Activated CD4-positive, CD25-positive, alpha-beta regulatory T cell treated with anti-CD3 and anti-CD28 coated beads, Interleukin-2, amount 50 U/mL, for 24 hours (primary cell): ENCODE results near the gene HAND2.

ENCODE experiments used
- ATAC-seq, 2 donors: fragments of 150-1000 bp; cut with Tn5 transposase; one replicate each; pipeline ENCODE4 v1.10.0; 2021; ENCODE audit warnings: mild to moderate bottlenecking in 1 of 2, moderate library complexity in 1 of 2

The HAND2 gene

GRCh38 chr4:173519111-173520101 lies 10.6 kb downstream of the HAND2 start:
- ATAC-seq: no peak

- no peak for ATAC-seq
Observed at GRCh38 chr4:173518425-173519102, 11.5 kb downstream of the HAND2 start.

GRCh38 chr4:173517781-173518424 lies 12.1 kb downstream of the HAND2 start:
- no peak for ATAC-seq

- no peak for ATAC-seq
Observed at GRCh38 chr4:173516621-173517524, 13.2 kb downstream of the HAND2 start.

GRCh38 chr4:173515458-173515857 lies 14.6 kb downstream of the HAND2 start:
- ATAC-seq: no peak

- ATAC-seq: no peak
Observed at GRCh38 chr4:173514641-173515217, 15.3 kb downstream of the HAND2 start.

- ATAC-seq: no peak
Observed at GRCh38 chr4:173513651-173514050, 16.4 kb downstream of the HAND2 start.

GRCh38 chr4:173511787-173512361 lies 18.2 kb downstream of the HAND2 start:
- ATAC-seq: no peak

- no peak for ATAC-seq
Observed at GRCh38 chr4:173509036-173510001, 20.7 kb downstream of the HAND2 start.

- no peak for ATAC-seq
Observed at GRCh38 chr4:173508386-173509035, 21.5 kb downstream of the HAND2 start.

GRCh38 chr4:173507471-173508385 lies 22.3 kb downstream of the HAND2 start:
- ATAC-seq: no peak

- no peak for ATAC-seq
Observed at GRCh38 chr4:173506597-173507211, 23.3 kb downstream of the HAND2 start.

- ATAC-seq: peak; percentile 35 to 45
Observed at GRCh38 chr4:173505924-173506518, 24.0 kb downstream of the HAND2 start.

GRCh38 chr4:173504181-173504503 lies 25.9 kb downstream of the HAND2 start:
- ATAC-seq: no peak

GRCh38 chr4:173503330-173504180 lies 26.5 kb downstream of the HAND2 start:
- no peak for ATAC-seq

GRCh38 chr4:173502282-173502681 lies 27.7 kb downstream of the HAND2 start:
- no peak for ATAC-seq
